ENCODE measurements around the gene ZNF641. TPM values are rescaled to one million over a fixed set of nuclear protein-coding genes. Genes with fewer than 3 reads are reported as not detected.

ZNF641 gene
- total RNA-seq, 1 experiment from 2014 or later, result 12.1 TPM

DNA sequence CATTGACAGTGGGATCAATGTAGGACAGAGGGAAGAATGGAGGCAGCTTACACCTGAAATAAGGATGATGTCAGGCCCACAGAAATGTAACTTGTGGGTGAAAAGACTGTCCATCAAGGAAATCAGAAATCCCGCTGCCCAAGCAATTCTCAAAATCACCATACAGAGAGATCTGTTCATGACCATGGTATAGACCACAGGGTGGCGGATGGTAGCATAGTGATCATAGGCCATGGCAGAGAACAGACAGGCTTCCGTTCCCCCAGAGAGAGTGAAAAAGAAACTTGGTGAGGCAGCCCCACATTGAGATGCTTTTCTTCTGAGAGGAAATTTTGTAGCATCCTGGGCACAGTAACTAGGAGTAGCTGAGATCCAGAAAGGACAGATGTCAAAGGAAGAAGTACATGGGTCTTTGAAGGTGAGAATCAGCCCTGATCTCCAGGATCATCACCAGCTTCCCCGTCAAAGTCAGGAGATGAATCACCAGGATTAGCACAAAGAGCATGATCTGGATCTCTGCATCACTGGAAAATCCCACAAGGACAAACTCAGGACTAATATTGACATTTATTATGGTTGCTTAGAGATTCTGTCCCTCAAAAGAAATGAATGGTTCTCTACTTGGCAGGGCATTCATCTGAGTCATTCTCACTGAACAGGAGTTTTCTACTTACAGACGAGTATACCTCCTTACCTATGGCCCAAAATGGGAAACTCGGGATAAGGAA is 5.5 kb upstream of the ZNF641 start (continued):
- TF ChIP-seq CTCF (IDR thresholded peaks at IDR 0.05 in 2 of 3, conservative IDR thresholded peaks at IDR 0.05 in 1 of 3; ENCODE audit: borderline replicate concordance in 1 of 3, insufficient read depth in 1 of 3, low read depth in 2 of 3, low read length in 2 of 3), result no peak
- no peak for TF ChIP-seq RAD21 (IDR thresholded peaks at IDR 0.05; ENCODE audit: low read depth)
- TF ChIP-seq FOSL1 (IDR thresholded peaks at IDR 0.05; ENCODE audit: low read depth), result no peak
- TF ChIP-seq POLR2AphosphoS5 (IDR thresholded peaks at IDR 0.05; ENCODE audit: low read depth, low read length), result no peak
- no peak for TF ChIP-seq ELF1 (IDR thresholded peaks at IDR 0.05; ENCODE audit: borderline replicate concordance, low read depth)
- TF ChIP-seq TCF7L2 (IDR thresholded peaks at IDR 0.05; ENCODE audit: borderline replicate concordance, extremely low read depth, insufficient read depth, insufficient read length), result no peak

- Histone ChIP-seq H3K9me2 (ENCODE audit: insufficient read depth) (no peaks in the 10 kb centered on the region), H3K27me3 (ENCODE audit: insufficient read depth, low read length) (no peaks in the 10 kb centered on the region), H3K79me2 (ENCODE audit: insufficient read depth, low read length) (no peaks in the 10 kb centered on the region), H3K36me3 (ENCODE audit: control insufficient read depth in 1 of 2, insufficient read depth in 2 of 2, low read length in 2 of 2) (peaks cover 0 to 2% of the 10 kb centered on the region in 2 experiments; a peak in 2 of 4 replicates), H3K4me2 (ENCODE audit: low read length) (peak overlapping the region; percentile 98), H3K4me3 (replicated peaks in 1 of 2; ENCODE audit: low read depth in 1 of 2, low read length in 2 of 2) (no peak overlapping the region; a peak in 2 of 4 replicates), H3K27ac (ENCODE audit: low read depth, low read length) (no peak overlapping the region), H4K20me1 (ENCODE audit: insufficient read depth) (no peaks in the 10 kb centered on the region), H2AFZ (ENCODE audit: low read depth, low read length, poor library complexity, severe bottlenecking) (no peak overlapping the region), H3K9me3 (ENCODE audit: control insufficient read depth in 1 of 2, insufficient read depth in 1 of 2, low read depth in 1 of 2, low read length in 2 of 2) (no peaks in the 10 kb centered on the region), H3K4me1 (ENCODE audit: control insufficient read depth in 1 of 2, insufficient read depth in 2 of 2, low read length in 2 of 2) (peaks cover 8 to 18% of the 10 kb centered on the region in 2 experiments), H3K9ac (ENCODE audit: low read length) (no peak overlapping the region)
- DNase-seq (ENCODE audit: low read depth, low spot score), result no peak
- no TSS peak for BruUV-seq (replicated peaks)
- POLR2A ChIA-PET, result no interaction called here
- no peak for ATAC-seq
- no peak for TF ChIP-seq SP1 (IDR thresholded peaks at IDR 0.05; ENCODE audit: low read depth)
- TF ChIP-seq EZH2 (IDR thresholded peaks at IDR 0.05), result no peak
- no peak for TF ChIP-seq EGR1 (IDR thresholded peaks at IDR 0.05; ENCODE audit: low read depth)
- TF ChIP-seq SRF (IDR thresholded peaks at IDR 0.05; ENCODE audit: low read depth), result no peak
- TF ChIP-seq, protein P1, sequence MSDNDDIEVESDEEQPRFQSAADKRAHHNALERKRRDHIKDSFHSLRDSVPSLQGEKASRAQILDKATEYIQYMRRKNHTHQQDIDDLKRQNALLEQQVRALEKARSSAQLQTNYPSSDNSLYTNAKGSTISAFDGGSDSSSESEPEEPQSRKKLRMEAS (IDR thresholded peaks at IDR 0.05), result no peak
- no peak for TF ChIP-seq RAD21 (IDR thresholded peaks at IDR 0.05; ENCODE audit: low read depth)
- TF ChIP-seq YY1 (IDR thresholded peaks at IDR 0.05; ENCODE audit: extremely low read depth, insufficient replicate concordance, low read depth, low read length), result no peak
- TF ChIP-seq TCF7L2 (IDR thresholded peaks at IDR 0.05; ENCODE audit: borderline replicate concordance, extremely low read depth, insufficient read depth, insufficient read length), result no peak
- TF ChIP-seq POLR2A (IDR thresholded peaks at IDR 0.05; ENCODE audit: borderline replicate concordance, extremely low read depth, insufficient read depth, insufficient read length), result no peak
- TF ChIP-seq ZFX (IDR thresholded peaks at IDR 0.05), result no peak
- no peak for TF ChIP-seq FOSL1 (IDR thresholded peaks at IDR 0.05; ENCODE audit: low read depth)
- intact Hi-C loops (cut with micrococcal nuclease), result loop anchor here (5.0 kb wide), 1 partner anchor 155 kb away; no protein-coding TSS in a partner anchor
- CTCF ChIA-PET, result no interaction called here
- RAD21 ChIA-PET (ENCODE audit: low non-redundant PET in 1 of 2, low total read pairs in 2 of 2, uncharacterized antibody in 2 of 2, unreplicated experiment in 2 of 2), result no interaction called here
These were observed 1.5 kb upstream of the ZNF641 start for GRCh38 chr12:48352157-48352760.
